ENCODE measurements around the gene HADHB.
A peak's percentile ranks its signal among the peaks of the same experiment; 100 is the strongest.
"Not testable (repeated sequence)": the region's sequence is repeated elsewhere in the genome, so short reads cannot be mapped to it uniquely, and the experiment has no call there.

Gene HADHB

GRCh38 chr2:26243470-26244308 lies 1.1 kb upstream of the HADHB start:
- Histone ChIP-seq H3K9ac (peak overlapping the region; percentile 98), H3K4me3 (peak overlapping the region; percentile 97), H3K36me3 (peaks cover 2% of the 10 kb centered on the region), H3K4me1 (peaks cover 48% of the 10 kb centered on the region), H4K20me1 (peaks cover 54% of the 10 kb centered on the region), H3K9me3 (no peaks in the 10 kb centered on the region), H3K4me2 (peak overlapping the region; percentile 92), H3K27ac (peak overlapping the region; percentile 100), H3K27me3 (no peaks in the 10 kb centered on the region)
- TF ChIP-seq Cebpa-rat (IDR thresholded peaks at IDR 0.05) = no peak

DNA sequence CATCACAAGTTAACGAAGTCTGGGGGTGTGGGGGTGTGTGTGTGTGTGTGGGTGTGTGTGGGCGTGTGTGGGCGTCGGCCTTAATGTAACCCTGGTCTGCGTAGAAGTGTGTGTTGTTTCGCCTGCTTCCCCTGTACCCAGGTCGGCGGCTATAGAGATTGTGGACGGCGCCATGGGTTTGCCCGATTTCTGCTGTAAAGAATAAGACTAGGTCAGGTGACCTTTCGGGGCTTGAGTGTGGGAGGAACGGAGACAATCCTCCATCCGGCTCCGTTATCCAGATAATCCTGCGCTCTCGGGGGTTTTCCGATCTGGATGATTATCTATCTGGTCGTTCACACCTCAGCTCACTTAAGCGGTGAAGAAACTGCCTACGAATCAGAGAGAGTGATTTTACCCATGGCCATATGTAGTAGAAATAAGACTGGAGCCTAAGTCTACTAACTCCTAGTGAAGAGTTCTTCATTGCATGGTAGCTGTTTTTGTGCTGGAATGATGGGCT lies 543 bp downstream of the HADHB start:
- H4K20me1 ChIP-seq = peaks cover 51% of the 10 kb centered on the region
- no peaks in the 10 kb centered on the region for H3K27me3 ChIP-seq
- H3K27ac ChIP-seq = peak overlapping the region; percentile 100
- peak overlapping the region; percentile 97 for H3K4me3 ChIP-seq
- H3K4me2 ChIP-seq = peak overlapping the region; percentile 92
- no peaks in the 10 kb centered on the region for H3K9me3 ChIP-seq
- H3K36me3 ChIP-seq = no peaks in the 10 kb centered on the region
- H3K4me1 ChIP-seq = peaks cover 48% of the 10 kb centered on the region
- H3K9ac ChIP-seq = peak overlapping the region; percentile 98
- no peak for TF ChIP-seq Cebpa-rat (IDR thresholded peaks at IDR 0.05)

- Histone ChIP-seq H3K27ac (no peak overlapping the region), H3K27me3 (no peaks in the 10 kb centered on the region), H3K9ac (peak overlapping the region; percentile 98), H4K20me1 (peaks cover 51% of the 10 kb centered on the region), H3K4me2 (peak overlapping the region; percentile 92), H3K36me3 (no peaks in the 10 kb centered on the region), H3K9me3 (no peaks in the 10 kb centered on the region), H3K4me3 (peak overlapping the region; percentile 97), H3K4me1 (peaks cover 45% of the 10 kb centered on the region)
- TF ChIP-seq Cebpa-rat (IDR thresholded peaks at IDR 0.05) = no peak
Observed at GRCh38 chr2:26245810-26246209, 1.1 kb downstream of the HADHB start.

DNA sequence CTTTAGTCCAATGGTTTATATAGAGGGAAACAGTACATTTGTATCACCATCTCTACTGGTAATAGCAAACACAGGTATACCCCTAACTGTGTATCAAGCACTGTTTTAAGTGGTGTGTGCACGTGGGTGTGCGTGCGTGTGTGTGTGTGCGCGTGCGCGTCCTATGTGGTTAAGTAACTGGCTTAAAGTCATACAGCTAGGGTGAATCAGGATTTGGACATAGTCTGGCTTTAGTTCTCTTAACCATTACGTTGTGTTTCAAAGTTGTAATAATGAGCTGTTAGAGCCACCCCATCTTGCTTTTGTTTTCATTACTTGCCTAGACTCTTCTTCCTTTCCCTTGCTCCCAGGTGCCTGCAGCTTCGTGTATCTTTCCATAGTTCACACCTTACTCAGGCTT lies 2.1 kb downstream of the HADHB start:
- no peaks in the 10 kb centered on the region for H3K36me3 ChIP-seq
- peak overlapping the region; percentile 98; the same call in 1 of the 2 replicates for H3K9ac ChIP-seq
- peaks cover 55% of the 10 kb centered on the region for H4K20me1 ChIP-seq
- peaks cover 36% of the 10 kb centered on the region for H3K4me1 ChIP-seq
- no peaks in the 10 kb centered on the region for H3K9me3 ChIP-seq
- peak overlapping the region; percentile 92 for H3K4me2 ChIP-seq
- TF ChIP-seq Cebpa-rat (IDR thresholded peaks at IDR 0.05) = no peak
- no peaks in the 10 kb centered on the region for H3K27me3 ChIP-seq
- no peak overlapping the region for H3K27ac ChIP-seq
- H3K4me3 ChIP-seq = no peak overlapping the region

DNA sequence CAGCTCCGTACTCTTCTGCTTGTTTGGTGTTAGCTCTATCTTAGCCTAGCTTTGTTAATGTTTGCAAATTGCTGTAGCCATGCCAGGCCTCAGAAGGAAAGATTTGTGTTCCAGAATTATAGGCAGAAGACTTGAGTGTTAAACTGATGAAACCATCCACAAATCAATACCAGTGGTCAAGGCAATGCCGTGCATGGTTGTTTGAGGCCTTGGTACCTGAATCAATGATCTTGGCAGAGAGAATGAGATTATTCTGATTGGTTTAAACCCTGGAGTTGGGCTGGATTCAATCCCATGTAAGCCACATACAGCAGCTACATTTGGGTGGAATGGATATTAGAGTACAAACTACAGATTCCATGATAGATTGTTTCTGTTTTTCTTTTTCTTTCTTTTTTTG lies 4.9 kb downstream of the HADHB start:
- Histone ChIP-seq H3K9ac (no peak overlapping the region), H4K20me1 (peaks cover 67% of the 10 kb centered on the region), H3K4me2 (no peak overlapping the region), H3K36me3 (peaks cover 8% of the 10 kb centered on the region; the same call in 1 of the 2 replicates), H3K27me3 (no peaks in the 10 kb centered on the region), H3K4me1 (peaks cover 19% of the 10 kb centered on the region), H3K4me3 (no peak overlapping the region), H3K27ac (no peak overlapping the region), H3K9me3 (no peaks in the 10 kb centered on the region)
- TF ChIP-seq Cebpa-rat (IDR thresholded peaks at IDR 0.05) = no peak

GRCh38 chr2:26251893-26252292 lies 7.2 kb downstream of the HADHB start:
- no peak for TF ChIP-seq Cebpa-rat (IDR thresholded peaks at IDR 0.05)
- H3K4me2 ChIP-seq = no peak overlapping the region

GRCh38 chr2:26255759-26256384 lies 11.1 kb downstream of the HADHB start:
- H3K9me3 ChIP-seq = no peaks in the 10 kb centered on the region
- no peak overlapping the region for H3K4me2 ChIP-seq
- H3K36me3 ChIP-seq = peaks cover 51% of the 10 kb centered on the region
- TF ChIP-seq Cebpa-rat (IDR thresholded peaks at IDR 0.05) = no peak
- no peaks in the 10 kb centered on the region for H3K4me1 ChIP-seq
- no peak overlapping the region for H3K4me3 ChIP-seq
- no peak overlapping the region for H3K27ac ChIP-seq
- no peaks in the 10 kb centered on the region for H3K27me3 ChIP-seq
- no peak overlapping the region for H3K9ac ChIP-seq
- peaks cover 22% of the 10 kb centered on the region for H4K20me1 ChIP-seq

More at GRCh38 chr2:26251893-26252292, 7.2 kb downstream of the HADHB start:
- Histone ChIP-seq H3K27ac (no peak overlapping the region), H3K9me3 (no peaks in the 10 kb centered on the region), H3K4me3 (no peak overlapping the region), H3K36me3 (peaks cover 17% of the 10 kb centered on the region), H3K9ac (no peak overlapping the region), H3K4me1 (peaks cover 3% of the 10 kb centered on the region), H4K20me1 (peaks cover 51% of the 10 kb centered on the region), H3K27me3 (no peaks in the 10 kb centered on the region)

DNA sequence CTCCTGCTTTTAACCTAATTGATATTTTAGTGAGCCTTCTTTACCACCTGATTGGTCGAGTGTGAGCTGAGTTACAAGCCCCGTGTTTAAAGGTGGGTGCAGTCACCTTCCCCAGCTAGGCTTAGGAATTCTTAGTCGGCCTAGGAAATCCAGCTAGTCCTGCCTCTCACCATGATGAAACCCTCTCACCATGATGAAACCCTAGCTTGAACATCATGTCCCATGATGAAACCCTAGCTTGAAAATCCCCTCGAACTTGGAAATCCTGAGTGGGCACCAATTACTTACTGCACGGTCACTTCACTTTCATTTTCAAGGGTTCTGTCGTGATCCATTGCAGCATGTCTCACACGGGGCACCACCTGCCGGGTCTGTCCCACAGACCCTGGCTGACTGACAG lies 14.1 kb downstream of the HADHB start:
- H3K9me3 ChIP-seq, H3K9ac ChIP-seq, H3K4me1 ChIP-seq, H3K4me2 ChIP-seq, H3K27ac ChIP-seq, H3K4me3 ChIP-seq, H4K20me1 ChIP-seq, H3K27me3 ChIP-seq: not testable (repeated sequence)
- H3K36me3 ChIP-seq = peaks cover 67% of the 10 kb centered on the region

- H3K27me3 ChIP-seq = no peaks in the 10 kb centered on the region
Observed at GRCh38 chr2:26268213-26268612, 23.5 kb downstream of the HADHB start.

GRCh38 chr2:26268670-26269385 lies 24.1 kb downstream of the HADHB start:
- not testable (repeated sequence) for H3K4me2 ChIP-seq, H3K27me3 ChIP-seq, H3K4me3 ChIP-seq, H3K9me3 ChIP-seq, H3K4me1 ChIP-seq, H4K20me1 ChIP-seq, H3K9ac ChIP-seq, H3K27ac ChIP-seq
- peaks cover 51% of the 10 kb centered on the region for H3K36me3 ChIP-seq

More at GRCh38 chr2:26268213-26268612, 23.5 kb downstream of the HADHB start:
- no peak; the same call in 1 of the 2 replicates for TF ChIP-seq Cebpa-rat (IDR thresholded peaks at IDR 0.05)
- H3K4me3 ChIP-seq = no peak overlapping the region
- H3K9me3 ChIP-seq = no peaks in the 10 kb centered on the region
- H3K4me2 ChIP-seq = no peak overlapping the region
- peaks cover 53% of the 10 kb centered on the region for H3K36me3 ChIP-seq
- no peaks in the 10 kb centered on the region for H4K20me1 ChIP-seq
- no peak overlapping the region for H3K27ac ChIP-seq
- H3K9ac ChIP-seq = no peak overlapping the region
- no peaks in the 10 kb centered on the region for H3K4me1 ChIP-seq

All from BLaER1 (cell line).